ES-I3 (cell line): ENCODE results near the gene RAB3GAP2.
"Not testable (repeated sequence)": the region's sequence is repeated elsewhere in the genome, so short reads cannot be mapped to it uniquely, and the experiment has no call there.

Source experiments
- H3K36me3 ChIP-seq: 2 replicates; pipeline ENCODE4 v1.6.1; 2013; ENCODE audit warnings: mild to moderate bottlenecking, low read length, control low read depth, moderate library complexity; ENCODE audit not compliant: insufficient read depth
- H3K4me1 ChIP-seq: 2 replicates; pipeline ENCODE4 v1.6.1; 2013; ENCODE audit warnings: mild to moderate bottlenecking, control low read depth, low read length; ENCODE audit not compliant: insufficient read depth
- H3K9ac ChIP-seq: 2 replicates; pipeline ENCODE4 v1.6.1; 2013; ENCODE audit warnings: low read depth, mild to moderate bottlenecking, low read length, moderate library complexity
- H3K9me3 ChIP-seq: 2 replicates; pipeline ENCODE4 v1.6.1; 2013; ENCODE audit warnings: mild to moderate bottlenecking, low read length, moderate library complexity; ENCODE audit not compliant: control insufficient read depth, insufficient read depth

The RAB3GAP2 gene

DNA sequence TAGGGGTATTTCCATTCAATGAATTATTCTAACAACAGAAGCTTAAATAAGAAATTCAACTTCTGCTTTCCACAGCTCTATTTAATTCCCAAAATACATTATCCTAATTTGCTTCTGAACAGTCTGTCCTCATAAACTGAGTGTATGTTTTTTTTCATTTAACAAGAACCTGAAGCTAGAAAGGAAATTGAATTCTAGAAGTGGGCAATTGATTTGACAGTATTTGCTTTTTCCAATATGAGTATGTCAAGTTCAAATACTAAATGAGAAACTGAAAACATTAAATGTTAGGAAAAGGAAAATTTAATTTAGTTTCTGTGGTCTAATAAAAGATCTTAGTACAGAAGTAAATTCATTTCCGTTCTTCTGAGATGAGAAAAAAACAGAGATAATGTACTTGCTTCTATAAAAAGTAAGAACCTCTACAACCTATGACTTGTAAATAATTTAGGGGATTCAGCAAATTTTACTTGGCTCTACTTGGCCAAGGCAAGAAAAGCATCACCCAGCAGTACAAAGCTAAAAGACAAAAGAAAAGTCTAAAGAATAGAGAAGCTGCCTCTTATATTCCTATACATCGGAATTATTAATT lies 31.1 kb downstream of the RAB3GAP2 start:
- H3K4me1 ChIP-seq, result peaks cover 2% of the 10 kb centered on the region
- no peak overlapping the region for H3K9ac ChIP-seq
- H3K36me3 ChIP-seq, result 0 out of 2 replicates have a peak, but pooled peaks cover 2% of the 10 kb centered on the region
- H3K9me3 ChIP-seq, result no peaks in the 10 kb centered on the region

DNA sequence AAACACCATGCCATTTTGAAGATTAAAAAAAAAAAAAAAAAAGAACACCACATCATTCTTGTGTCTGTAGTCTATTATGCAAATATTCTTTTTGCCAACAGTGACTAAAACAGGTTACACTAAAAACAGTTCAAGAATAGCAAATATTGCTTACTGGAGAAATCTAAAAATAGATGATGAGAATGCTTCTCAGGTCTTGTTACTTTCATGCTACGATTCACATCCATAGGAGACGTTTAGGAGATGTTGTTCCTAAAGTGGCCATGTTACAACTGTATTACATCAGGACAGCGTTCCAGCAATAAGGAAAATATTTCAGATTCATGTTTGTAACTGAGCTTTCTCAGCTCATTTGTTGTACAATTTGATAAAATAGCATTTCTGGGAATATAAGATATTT lies 32.3 kb downstream of the RAB3GAP2 start:
- Histone ChIP-seq H3K9me3 (no peaks in the 10 kb centered on the region), H3K4me1 (peaks cover 7% of the 10 kb centered on the region), H3K36me3 (0 out of 2 replicates have a peak, but pooled peaks cover 2% of the 10 kb centered on the region), H3K9ac (no peak overlapping the region)

DNA sequence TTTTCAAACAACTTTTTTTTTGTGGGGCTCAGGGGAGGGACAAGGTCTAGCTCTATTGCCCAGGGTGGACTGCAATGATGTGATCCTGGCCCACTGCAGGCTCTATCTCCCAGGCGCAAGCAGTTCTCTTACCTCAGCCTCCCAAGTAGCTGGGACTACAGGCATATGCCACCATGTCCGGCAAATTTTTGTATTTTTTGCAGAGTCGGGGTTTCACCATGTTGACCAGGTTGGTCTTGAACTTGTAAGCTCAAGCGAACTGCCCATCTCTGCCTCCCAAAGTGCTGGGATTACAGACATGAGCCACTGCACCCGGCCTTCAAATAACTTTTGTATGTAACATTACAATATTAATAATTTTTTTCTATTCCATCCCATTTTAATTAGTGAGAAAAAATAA lies 33.0 kb downstream of the RAB3GAP2 start:
- H3K36me3 ChIP-seq, result 0 out of 2 replicates have a peak, but pooled peaks cover 2% of the 10 kb centered on the region
- H3K4me1 ChIP-seq, result peaks cover 7% of the 10 kb centered on the region
- H3K9ac ChIP-seq, result no peak overlapping the region
- no peaks in the 10 kb centered on the region for H3K9me3 ChIP-seq

DNA sequence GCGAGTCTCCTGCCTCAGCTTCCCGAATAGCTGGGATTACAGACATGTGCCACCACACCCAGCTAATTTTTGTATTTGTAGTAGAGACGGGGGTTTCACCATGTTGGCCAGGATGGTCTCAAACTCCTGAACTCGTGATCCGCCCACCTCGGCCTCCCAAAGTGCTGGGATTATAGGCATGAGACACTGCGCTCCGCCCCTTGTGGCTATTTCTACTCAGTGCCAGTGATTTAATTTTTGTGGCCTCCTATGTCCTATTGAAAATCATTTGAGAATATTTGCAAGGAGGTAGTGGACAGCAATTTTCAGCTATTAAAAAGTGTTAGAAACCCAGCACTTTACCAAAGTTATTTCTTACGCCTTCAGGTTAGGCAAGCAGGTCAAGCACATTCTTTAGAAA lies 36.0 kb downstream of the RAB3GAP2 start:
- H3K4me1 ChIP-seq, H3K9me3 ChIP-seq, H3K9ac ChIP-seq, H3K36me3 ChIP-seq: not testable (repeated sequence)

DNA sequence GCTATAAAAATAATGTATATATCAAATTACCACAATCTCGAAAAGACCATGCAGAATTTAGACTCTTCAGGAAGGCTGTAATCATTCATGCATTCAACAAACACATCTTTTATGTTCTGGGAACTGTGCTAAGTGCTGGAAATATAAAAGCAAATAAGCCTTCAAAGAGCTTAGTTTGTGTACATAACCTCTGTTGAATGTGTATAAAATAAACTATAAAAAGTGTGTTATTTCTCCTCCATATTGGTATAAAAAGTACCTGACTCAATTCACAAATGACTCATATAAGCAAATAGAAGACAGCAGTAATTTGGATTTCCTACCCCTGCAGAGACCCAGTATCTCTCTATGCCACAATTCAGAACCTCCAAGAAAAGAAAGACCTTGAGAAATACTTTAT lies 36.8 kb downstream of the RAB3GAP2 start:
- H3K9me3 ChIP-seq, result no peaks in the 10 kb centered on the region
- no peak overlapping the region for H3K9ac ChIP-seq
- H3K36me3 ChIP-seq, result no peaks in the 10 kb centered on the region; the same call in 1 of the 2 replicates
- H3K4me1 ChIP-seq, result peaks cover 9% of the 10 kb centered on the region; the same call in 1 of the 2 replicates

DNA sequence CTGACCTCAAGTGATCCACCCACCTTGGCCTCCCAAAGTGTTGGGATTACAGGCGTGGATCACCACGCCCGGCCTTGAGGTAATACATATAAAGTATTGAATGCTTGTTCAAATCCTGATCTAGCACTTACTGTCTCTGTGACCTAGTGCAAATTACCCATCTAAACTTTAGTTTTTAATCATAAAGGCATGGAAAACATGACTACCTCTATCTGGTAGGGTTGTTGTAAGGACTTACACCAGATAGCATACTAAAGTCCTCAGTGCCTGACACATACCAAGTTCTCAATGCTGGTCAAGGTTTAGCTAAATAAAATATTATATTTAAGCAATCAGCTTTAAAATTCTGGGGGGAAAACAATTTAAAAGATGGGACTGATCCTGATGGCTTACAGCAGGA lies 38.3 kb downstream of the RAB3GAP2 start:
- peaks cover 15% of the 10 kb centered on the region; the same call in 1 of the 2 replicates for H3K4me1 ChIP-seq
- H3K36me3 ChIP-seq, result no peaks in the 10 kb centered on the region; the same call in 1 of the 2 replicates
- H3K9ac ChIP-seq, result no peak overlapping the region
- H3K9me3 ChIP-seq, result no peaks in the 10 kb centered on the region

DNA sequence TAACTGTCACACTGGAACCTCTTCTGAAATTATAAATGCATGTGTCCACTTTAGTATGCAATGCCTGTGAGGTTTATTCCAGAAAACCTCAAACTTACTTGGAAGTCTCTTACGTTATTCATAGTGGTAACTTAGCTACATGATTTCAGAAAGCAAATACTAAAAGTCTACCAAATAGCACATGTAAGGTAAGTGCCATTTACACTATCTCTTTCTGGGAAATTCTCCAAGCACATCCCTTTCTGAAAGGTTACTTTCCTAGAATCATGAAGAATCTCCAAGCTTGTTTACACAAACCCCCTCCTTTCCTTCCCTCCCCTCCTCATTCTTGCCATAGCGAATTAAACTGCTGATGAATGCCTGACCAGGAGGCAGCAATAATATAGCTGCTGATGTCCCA lies 42.5 kb downstream of the RAB3GAP2 start:
- Histone ChIP-seq H3K4me1 (peaks cover 24% of the 10 kb centered on the region; the same call in 1 of the 2 replicates), H3K9me3 (no peaks in the 10 kb centered on the region), H3K36me3 (no peaks in the 10 kb centered on the region; the same call in 1 of the 2 replicates), H3K9ac (no peak overlapping the region)

DNA sequence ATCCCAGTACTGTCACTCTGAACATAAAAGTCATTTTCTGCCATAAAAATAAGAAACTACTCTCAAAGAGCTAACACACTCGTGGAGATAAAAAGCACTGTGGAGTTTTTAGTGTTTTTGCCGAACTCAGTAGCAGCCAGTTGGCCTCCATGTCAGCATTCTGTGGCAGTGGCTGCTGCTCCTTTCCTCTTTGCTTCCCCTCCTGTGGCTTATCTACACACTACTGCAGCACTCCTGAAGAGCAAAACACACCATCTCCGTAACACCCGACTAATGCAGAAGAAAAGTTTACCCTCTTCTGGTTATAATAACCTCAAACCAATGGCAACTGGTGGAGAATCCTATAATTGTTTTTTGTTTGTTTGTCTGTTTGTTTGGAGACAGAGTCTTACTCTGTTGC lies 44.9 kb downstream of the RAB3GAP2 start:
- Histone ChIP-seq H3K9ac (no peak overlapping the region), H3K4me1 (peaks cover 24% of the 10 kb centered on the region; the same call in 1 of the 2 replicates), H3K36me3 (no peaks in the 10 kb centered on the region; the same call in 1 of the 2 replicates), H3K9me3 (no peaks in the 10 kb centered on the region)

DNA sequence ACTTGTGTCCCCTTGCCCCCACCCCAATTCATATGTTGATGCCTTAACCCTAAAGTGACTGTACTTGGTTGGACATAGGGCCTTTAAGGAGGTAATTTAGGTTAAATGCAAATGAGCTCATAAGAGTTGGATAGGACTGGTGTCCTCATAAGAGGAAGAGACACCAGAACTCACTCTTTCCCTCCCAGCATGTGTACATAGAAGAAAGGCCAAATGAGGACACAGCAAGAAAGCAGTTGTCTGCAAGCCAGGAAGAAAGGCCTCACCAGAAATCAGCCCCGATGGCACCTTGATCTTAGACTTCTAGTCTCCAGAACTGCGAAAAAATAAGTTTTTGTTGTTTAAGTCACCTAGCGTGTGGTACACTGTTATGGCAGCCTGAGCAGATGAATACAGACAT lies 45.5 kb downstream of the RAB3GAP2 start:
- Histone ChIP-seq H3K9ac (no peak overlapping the region), H3K4me1 (peaks cover 24% of the 10 kb centered on the region; the same call in 1 of the 2 replicates), H3K36me3 (no peaks in the 10 kb centered on the region; the same call in 1 of the 2 replicates), H3K9me3 (no peaks in the 10 kb centered on the region)

DNA sequence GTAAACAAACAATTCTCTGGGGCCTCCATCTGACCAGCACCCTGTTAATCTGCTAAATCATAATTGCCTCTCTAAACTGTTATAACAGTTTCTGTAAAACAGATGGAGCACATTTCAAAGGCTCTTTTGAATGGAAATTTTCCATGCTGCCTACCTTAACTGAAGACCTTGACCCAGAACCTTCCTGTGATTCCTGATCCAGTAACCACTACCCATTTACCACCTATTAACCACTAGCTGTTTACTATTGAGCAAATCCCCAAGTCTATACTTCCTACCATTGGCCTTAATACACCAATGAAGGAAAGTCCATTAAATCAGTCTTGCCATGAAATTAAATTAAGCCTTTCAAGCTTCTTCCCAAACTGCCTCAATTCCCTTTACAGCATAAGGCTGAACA lies 46.3 kb downstream of the RAB3GAP2 start:
- H3K36me3 ChIP-seq, result no peaks in the 10 kb centered on the region; the same call in 1 of the 2 replicates
- H3K9me3 ChIP-seq, result no peaks in the 10 kb centered on the region
- no peak overlapping the region for H3K9ac ChIP-seq
- H3K4me1 ChIP-seq, result peaks cover 22% of the 10 kb centered on the region; the same call in 1 of the 2 replicates

DNA sequence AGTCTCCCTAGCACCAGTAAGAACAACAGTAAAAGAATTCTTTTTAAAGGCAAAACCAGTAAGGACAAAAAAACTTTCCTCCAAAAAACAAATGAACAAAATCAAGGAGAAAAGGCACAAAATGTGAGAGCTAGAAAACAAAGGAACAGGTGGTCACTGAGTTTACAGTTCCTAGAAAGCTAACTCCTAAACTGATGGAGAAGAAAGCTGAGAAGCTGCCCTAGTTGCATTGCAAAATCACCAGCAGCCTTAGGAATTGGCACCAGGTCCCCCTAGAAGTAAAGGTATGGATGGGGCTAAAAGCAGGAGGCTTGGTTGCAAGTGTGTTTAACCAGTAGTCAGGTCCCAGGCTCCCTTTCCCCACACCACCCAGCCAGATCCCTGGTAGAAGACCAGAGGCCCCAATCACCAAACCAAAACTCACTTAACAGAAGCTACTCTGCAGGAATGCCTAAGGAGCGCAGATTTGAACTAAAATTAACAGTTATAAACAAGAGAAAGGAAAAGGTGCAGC lies 47.6 kb downstream of the RAB3GAP2 start:
- Histone ChIP-seq H3K4me1 (peaks cover 14% of the 10 kb centered on the region; the same call in 1 of the 2 replicates), H3K9ac (no peak overlapping the region), H3K9me3 (no peaks in the 10 kb centered on the region), H3K36me3 (no peaks in the 10 kb centered on the region; the same call in 1 of the 2 replicates)

DNA sequence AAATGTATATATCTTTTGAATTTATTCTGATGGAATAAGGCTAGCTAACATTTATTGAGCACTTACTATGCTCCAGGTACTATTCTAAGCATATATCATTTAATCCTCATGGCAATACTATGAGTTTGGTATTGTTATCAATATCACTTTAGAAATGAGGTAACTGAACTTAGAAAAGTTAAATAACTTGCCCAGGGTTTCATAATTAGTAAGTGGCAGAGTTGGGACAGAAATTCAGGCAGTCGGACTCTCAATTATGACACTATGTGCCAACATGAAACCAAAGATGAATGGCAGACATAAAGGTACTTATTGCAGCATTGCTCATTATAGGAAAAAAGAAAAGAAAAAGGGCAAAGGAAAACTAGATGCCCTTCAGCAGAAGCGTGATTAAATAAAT lies 48.2 kb downstream of the RAB3GAP2 start:
- no peaks in the 10 kb centered on the region; the same call in 1 of the 2 replicates for H3K36me3 ChIP-seq
- H3K9ac ChIP-seq, result no peak overlapping the region
- peaks cover 14% of the 10 kb centered on the region; the same call in 1 of the 2 replicates for H3K4me1 ChIP-seq
- no peaks in the 10 kb centered on the region for H3K9me3 ChIP-seq

DNA sequence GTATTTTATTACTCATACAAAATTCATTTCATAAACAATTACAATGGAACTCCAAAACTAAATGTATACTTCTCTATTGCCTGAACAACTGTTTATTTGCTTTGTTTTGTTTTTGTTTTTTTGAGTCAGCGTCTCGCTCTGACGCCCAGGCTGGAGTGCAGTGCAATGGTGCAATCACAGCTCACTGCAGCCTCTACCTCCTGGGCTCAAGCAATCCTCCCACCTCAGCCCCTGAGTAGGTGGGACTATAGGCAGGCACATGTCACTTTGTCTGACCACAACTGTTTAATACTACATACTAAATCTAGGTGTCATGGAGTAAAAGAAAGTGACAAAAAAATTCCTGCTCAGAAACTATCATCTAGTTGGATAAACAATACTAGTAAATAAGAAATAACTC lies 49.3 kb downstream of the RAB3GAP2 start:
- Histone ChIP-seq H3K4me1 (peaks cover 14% of the 10 kb centered on the region; the same call in 1 of the 2 replicates), H3K9ac (no peak overlapping the region), H3K9me3 (no peaks in the 10 kb centered on the region), H3K36me3 (no peaks in the 10 kb centered on the region)

DNA sequence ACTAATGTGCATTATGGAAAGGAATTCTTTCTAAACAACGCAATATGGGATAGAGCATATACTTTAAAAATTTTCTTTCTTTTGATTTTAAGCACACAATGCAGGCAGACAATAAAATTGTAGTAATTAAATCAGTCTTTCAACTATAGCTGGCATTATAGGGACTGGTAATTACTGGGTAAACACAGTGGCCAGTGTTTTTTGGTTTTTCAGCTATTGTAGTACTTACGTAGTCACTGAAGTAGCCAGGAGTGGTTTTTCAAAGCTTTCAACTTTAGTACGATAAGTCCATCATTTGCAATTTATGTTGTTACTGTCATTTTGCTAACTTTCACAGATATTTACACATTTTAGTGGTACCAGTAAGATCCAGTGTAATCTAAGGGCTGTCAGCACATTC lies 50.6 kb downstream of the RAB3GAP2 start:
- no peaks in the 10 kb centered on the region for H3K9me3 ChIP-seq
- H3K4me1 ChIP-seq, result peaks cover 5% of the 10 kb centered on the region; the same call in 1 of the 2 replicates
- H3K9ac ChIP-seq, result no peak overlapping the region
- no peaks in the 10 kb centered on the region for H3K36me3 ChIP-seq

DNA sequence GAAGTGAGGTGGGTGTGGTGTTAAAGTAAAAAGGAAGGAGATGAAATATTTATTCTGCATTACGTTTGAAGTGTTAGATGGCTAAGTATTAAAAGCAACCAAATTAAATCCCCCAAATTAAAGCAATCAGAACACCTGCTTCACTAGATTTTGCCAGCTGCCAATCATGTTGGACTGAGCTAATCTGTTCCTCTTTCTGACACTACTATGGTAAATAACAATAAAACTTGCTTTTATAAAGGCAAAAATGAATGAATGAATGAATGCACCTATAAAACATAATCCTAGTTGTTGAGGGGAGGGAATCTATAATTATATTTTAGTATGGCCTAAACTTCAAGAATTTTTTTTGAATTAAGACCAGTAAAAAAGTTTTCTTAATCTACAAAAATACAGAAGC lies 51.0 kb downstream of the RAB3GAP2 start:
- no peak overlapping the region for H3K9ac ChIP-seq
- no peaks in the 10 kb centered on the region for H3K36me3 ChIP-seq
- peaks cover 4% of the 10 kb centered on the region; the same call in 1 of the 2 replicates for H3K4me1 ChIP-seq
- H3K9me3 ChIP-seq, result no peaks in the 10 kb centered on the region
